Transverse colon (tissue), 4 donors: Measurements from ENCODE around the gene MAGI1. TPM values are rescaled to one million over a fixed set of nuclear protein-coding genes. Genes with fewer than 3 reads are reported as not detected.

Source experiments
- DNase-seq: peaks from one replicate; pipeline ENCODE4 v3.0.0-alpha.2; 2019
- H3K27ac ChIP-seq, 4 donors: fragments of 200-600 bp; sonication (generic); 2 replicates each; pipeline ENCODE4 v1.5.1; 2016 to 2018; ENCODE audit warnings: inconsistent platforms in 4 of 4
- H3K27me3 ChIP-seq: fragments of 200-600 bp; sonication (generic); 2 replicates; pipeline ENCODE4 v1.5.1; 2017; ENCODE audit warnings: inconsistent platforms
- H3K36me3 ChIP-seq, 4 donors: fragments of 200-600 bp; sonication (generic); 2 replicates each; pipeline ENCODE4 v1.5.1; 2017 to 2019; ENCODE audit warnings: inconsistent platforms in 4 of 4
- H3K4me1 ChIP-seq, 4 donors: fragments of 200-600 bp; sonication (generic); 2 replicates each; pipeline ENCODE4 v1.5.1; 2017 to 2020; ENCODE audit warnings: inconsistent platforms in 4 of 4
- H3K4me3 ChIP-seq, 4 donors: fragments of 200-600 bp; sonication (generic); 1 replicate in 1 of 4; 2 replicates in 3 of 4; pipeline versions ENCODE4 v1.5.1 to v1.6.1; 2017 to 2019; ENCODE audit warnings: inconsistent platforms in 4 of 4
- H3K9me3 ChIP-seq, 2 donors: fragments of 200-600 bp; sonication (generic); 2 replicates each; pipeline ENCODE4 v1.5.1; 2017 to 2019; ENCODE audit warnings: inconsistent platforms in 2 of 2
- EP300 ChIP-seq: sonication (generic); formaldehyde crosslinking; IDR thresholded peaks from one replicate; pipeline ENCODE4 v1.6.1; 2017; ENCODE audit warnings: antibody characterized with exemption, low read depth
- POLR2A ChIP-seq: fragments of 450-650 bp; IDR thresholded peaks from one replicate; pipeline ENCODE4 v1.6.1; 2016; ENCODE audit warnings: antibody characterized with exemption, mild to moderate bottlenecking, moderate library complexity
- POLR2AphosphoS5 ChIP-seq, 3 donors: sonication (generic); formaldehyde crosslinking; IDR thresholded peaks; one replicate each; pipeline ENCODE4 v1.6.1; 2016; ENCODE audit warnings: antibody characterized with exemption in 3 of 3
- WGBS, 2 donors: methylation state at CpG; one replicate each; pipeline ENCODE4 v1.1.5; 2018; ENCODE audit warnings: low coverage in 1 of 2; 5-methylcytosine and 5-hydroxymethylcytosine counted together
- in situ Hi-C, 4 donors: fragments of 200-750 bp; cut with MboI; loops; one replicate each; pipeline versions ENCODE4 v1.15.0 to v1.15.1; 2017; ENCODE audit warnings: low sequenced_read_pairs in 3 of 4, low pct_ligation_motif_present in 1 of 4, low pct_unique_long_range_greater_than_20kb in 1 of 4
- intact Hi-C: fragments of 100-400 bp; cut with DNase I; formaldehyde crosslinking; loops from one replicate; pipeline ENCODE4 v1.15.1; 2023; ENCODE audit warnings: low total_unique reads
- total RNA-seq, 4 donors: library from RNA; depleted of rRNA; stranded (reverse); fragments of >200 nt; gene quantifications; one replicate each; pipeline ENCODE4 v1.1.0, GENCODE V29; 2016
- TF ChIP-seq, protein P1 (sequence below), 5 experiments: fragments of 200-600 bp in 3 of 5; fragments of 450-650 bp in 2 of 5; sonication (generic) in 3 of 5; IDR thresholded peaks; 1 replicate in 2 of 5; 2 replicates in 3 of 5; pipeline ENCODE4 v1.5.1; 2016 to 2017; ENCODE audit warnings: antibody characterized with exemption in 5 of 5, inconsistent platforms in 3 of 5, mild to moderate bottlenecking in 2 of 5, moderate library complexity in 1 of 5

The MAGI1 gene
- total RNA-seq, 4 donors from 2014 or later = 50.8 to 190 (median 67.4) TPM

DNA sequence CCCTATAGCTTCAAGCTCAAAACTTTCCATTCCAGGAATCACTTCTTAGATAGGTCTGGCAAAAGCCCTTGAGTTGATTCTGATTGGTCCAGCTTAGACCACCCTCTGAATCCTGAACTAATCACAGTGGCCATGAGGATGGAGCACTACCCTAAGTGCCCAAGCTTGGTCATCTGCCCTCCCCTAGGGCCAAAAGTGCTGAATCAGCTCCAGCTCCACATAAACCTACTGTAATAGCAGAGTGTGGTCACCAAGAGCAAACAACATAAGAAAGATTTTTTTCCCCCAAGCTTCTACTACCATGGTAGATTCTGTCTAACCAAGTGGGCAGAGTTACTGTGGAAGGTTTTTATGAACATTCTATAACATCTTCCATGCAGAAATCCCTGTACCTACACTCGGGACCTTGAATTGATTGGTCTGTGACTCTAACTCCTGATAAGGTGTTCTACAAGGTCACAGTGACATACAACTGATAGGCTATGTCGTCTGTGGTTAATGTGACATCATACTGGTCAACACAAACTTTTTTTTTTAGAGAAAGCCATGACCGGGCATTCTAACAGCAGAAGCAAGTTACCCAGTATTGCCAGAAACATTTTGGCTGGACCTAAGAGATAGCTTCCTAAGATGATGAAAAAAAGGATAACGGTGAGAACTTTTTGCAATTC is 320.9 kb downstream of the MAGI1 start:
- TF ChIP-seq, protein P1, sequence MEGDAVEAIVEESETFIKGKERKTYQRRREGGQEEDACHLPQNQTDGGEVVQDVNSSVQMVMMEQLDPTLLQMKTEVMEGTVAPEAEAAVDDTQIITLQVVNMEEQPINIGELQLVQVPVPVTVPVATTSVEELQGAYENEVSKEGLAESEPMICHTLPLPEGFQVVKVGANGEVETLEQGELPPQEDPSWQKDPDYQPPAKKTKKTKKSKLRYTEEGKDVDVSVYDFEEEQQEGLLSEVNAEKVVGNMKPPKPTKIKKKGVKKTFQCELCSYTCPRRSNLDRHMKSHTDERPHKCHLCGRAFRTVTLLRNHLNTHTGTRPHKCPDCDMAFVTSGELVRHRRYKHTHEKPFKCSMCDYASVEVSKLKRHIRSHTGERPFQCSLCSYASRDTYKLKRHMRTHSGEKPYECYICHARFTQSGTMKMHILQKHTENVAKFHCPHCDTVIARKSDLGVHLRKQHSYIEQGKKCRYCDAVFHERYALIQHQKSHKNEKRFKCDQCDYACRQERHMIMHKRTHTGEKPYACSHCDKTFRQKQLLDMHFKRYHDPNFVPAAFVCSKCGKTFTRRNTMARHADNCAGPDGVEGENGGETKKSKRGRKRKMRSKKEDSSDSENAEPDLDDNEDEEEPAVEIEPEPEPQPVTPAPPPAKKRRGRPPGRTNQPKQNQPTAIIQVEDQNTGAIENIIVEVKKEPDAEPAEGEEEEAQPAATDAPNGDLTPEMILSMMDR (IDR thresholded peaks at IDR 0.05) = no peak
- TF ChIP-seq POLR2AphosphoS5 (IDR thresholded peaks at IDR 0.05) = no peak
- Histone ChIP-seq H3K4me3 (no peak overlapping the region), H3K4me1 (no peaks in the 10 kb centered on the region), H3K36me3 (no peaks in the 10 kb centered on the region), H3K27me3 (no peaks in the 10 kb centered on the region), H3K27ac (no peak overlapping the region), H3K9me3 (no peaks in the 10 kb centered on the region)
- no peak for DNase-seq
- 88% methylated on average over 4 of the region's 4 CpGs; no CpG with 5 or more reads in 1 of the 2 donors for WGBS, 2 donors
- in situ Hi-C loops = no loop called here
- intact Hi-C loops = no loop called here

DNA sequence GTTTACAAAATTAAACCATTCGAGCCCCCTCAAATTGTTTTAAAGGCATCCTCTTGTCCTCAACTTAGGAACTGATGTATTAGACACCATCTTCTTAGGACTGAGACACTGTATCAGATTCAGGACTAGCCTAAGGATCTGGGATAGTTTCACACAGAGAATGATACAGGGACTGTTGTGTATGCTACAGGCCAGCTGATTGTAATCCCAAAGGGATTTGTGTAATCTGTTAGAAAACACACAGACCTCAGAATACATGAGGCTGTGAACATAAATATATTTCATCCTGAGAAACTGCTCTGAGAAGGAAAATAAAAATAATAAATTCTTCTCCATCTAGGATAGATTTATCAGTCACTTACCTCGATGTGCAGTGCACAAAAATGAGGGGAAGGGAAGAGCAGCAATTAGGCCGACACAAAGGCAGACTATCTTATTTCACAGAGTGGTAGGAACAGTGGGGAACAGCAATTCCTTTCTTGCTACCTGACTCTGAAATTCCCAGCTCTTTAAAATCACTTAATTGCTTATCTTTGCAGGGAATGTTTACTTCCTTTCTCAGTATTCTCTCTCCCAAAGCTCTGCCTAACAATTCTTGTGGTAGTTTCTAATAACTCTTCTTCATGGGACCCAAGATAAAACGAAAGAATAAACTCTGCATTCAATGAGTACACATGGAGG is 322.5 kb downstream of the MAGI1 start:
- Histone ChIP-seq H3K9me3 (no peaks in the 10 kb centered on the region), H3K4me1 (no peaks in the 10 kb centered on the region), H3K4me3 (no peak overlapping the region), H3K27ac (no peak overlapping the region), H3K36me3 (no peaks in the 10 kb centered on the region), H3K27me3 (no peaks in the 10 kb centered on the region)
- in situ Hi-C loops = no loop called here
- DNase-seq = no peak
- intact Hi-C loops = no loop called here
- TF ChIP-seq, protein P1 (IDR thresholded peaks at IDR 0.05) = no peak
- TF ChIP-seq POLR2AphosphoS5 (IDR thresholded peaks at IDR 0.05) (no peak), EP300 (no peak), POLR2A (no peak)
- WGBS, 2 donors = 66 to 71% methylated on average over 4 of the region's 4 CpGs

DNA sequence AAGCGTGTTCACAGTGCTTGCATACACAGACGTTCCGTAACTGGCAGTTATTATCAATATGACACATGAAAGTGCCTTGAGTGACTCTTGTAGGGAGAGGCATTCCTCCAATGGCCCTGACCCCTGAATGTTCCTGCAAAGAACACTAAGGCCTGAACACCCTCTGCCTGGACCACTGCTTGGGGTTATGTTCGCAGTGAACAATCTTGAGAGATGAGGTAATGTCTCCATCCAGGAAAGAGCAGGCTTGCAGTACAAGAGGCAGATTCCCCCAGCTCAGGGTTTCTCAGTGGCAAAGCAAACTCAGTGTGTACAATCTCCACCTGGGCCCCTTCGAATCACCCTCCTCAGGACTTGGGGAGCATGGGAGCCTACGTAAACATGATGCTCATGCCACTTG is 324.6 kb downstream of the MAGI1 start:
- intact Hi-C loops = no loop called here
- no peak for DNase-seq
- 71 to 80% methylated on average over 3 to 6 of the region's 6 CpGs for WGBS, 2 donors

DNA sequence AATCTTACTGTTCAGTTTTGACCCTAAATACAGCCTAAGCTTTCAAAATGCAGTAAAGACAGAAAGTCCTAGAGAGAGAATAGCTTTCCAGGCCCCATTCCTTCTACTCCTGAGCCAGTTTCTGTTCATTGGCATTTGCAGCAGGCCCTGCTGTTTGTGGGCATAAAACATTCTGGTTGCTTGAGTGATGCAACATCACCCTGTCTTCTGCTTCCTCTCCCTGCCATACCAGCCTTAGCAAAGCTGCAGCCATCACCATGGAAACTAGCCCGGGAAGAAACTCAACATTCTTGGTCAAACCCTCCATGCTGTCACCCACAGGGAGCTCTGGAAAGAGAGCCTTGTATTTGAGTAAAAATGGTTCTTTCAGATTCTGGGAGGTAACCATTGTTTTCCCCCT is 325.7 kb downstream of the MAGI1 start:
- H3K27ac ChIP-seq = no peak overlapping the region

More for the DNA sequence above, 324.6 kb downstream of the MAGI1 start:
- Histone ChIP-seq H3K4me1 (no peaks in the 10 kb centered on the region), H3K9me3 (no peaks in the 10 kb centered on the region), H3K36me3 (no peaks in the 10 kb centered on the region), H3K27ac (no peak overlapping the region), H3K27me3 (no peaks in the 10 kb centered on the region), H3K4me3 (no peak overlapping the region)
- TF ChIP-seq EP300 = peak; percentile 4
- TF ChIP-seq, protein P1 (IDR thresholded peaks at IDR 0.05) = no peak
- in situ Hi-C loops = no loop called here

More for the DNA sequence above, 325.7 kb downstream of the MAGI1 start:
- Histone ChIP-seq H3K4me1 (no peaks in the 10 kb centered on the region), H3K4me3 (no peak overlapping the region), H3K9me3 (no peaks in the 10 kb centered on the region), H3K36me3 (no peaks in the 10 kb centered on the region), H3K27me3 (no peaks in the 10 kb centered on the region)
- TF ChIP-seq, protein P1 (IDR thresholded peaks at IDR 0.05) = no peak
- no peak for TF ChIP-seq POLR2A
- no peak for TF ChIP-seq EP300
- no peak for TF ChIP-seq POLR2AphosphoS5 (IDR thresholded peaks at IDR 0.05)
- in situ Hi-C loops (no loop called here), intact Hi-C loops (no loop called here)
- DNase-seq = no peak
- 55% methylated on average over 1 of the region's 1 CpG for WGBS, 2 donors
